GM12872 (cell line): ENCODE data around the gene C1QL1.

Experiments
- CTCF ChIP-seq: IDR thresholded peaks from 3 replicates; pipeline ENCODE4 v1.5.1; 2011; ENCODE audit warnings: low read depth, mild to moderate bottlenecking, low read length, moderate library complexity; ENCODE audit not compliant: insufficient read depth

Gene C1QL1

GRCh38 chr17:44926821-44927525, 41.1 kb downstream of the C1QL1 start:
- no peak for TF ChIP-seq CTCF

- no peak for TF ChIP-seq CTCF
These were observed 42.1 kb downstream of the C1QL1 start for GRCh38 chr17:44925731-44926697.

GRCh38 chr17:44924107-44924544, 44.0 kb downstream of the C1QL1 start:
- TF ChIP-seq CTCF = no peak

- no peak for TF ChIP-seq CTCF
These were observed 45.2 kb downstream of the C1QL1 start for GRCh38 chr17:44922746-44923470.

- TF ChIP-seq CTCF = no peak
These were observed 46.0 kb downstream of the C1QL1 start for GRCh38 chr17:44922136-44922535.

GRCh38 chr17:44921122-44921882, 46.8 kb downstream of the C1QL1 start:
- TF ChIP-seq CTCF = no peak
